Testis (tissue), 3 donors: Measurements from ENCODE around the gene POF1B. TPM values are rescaled to one million over a fixed set of nuclear protein-coding genes. Genes with fewer than 3 reads are reported as not detected.
"Not testable (repeated sequence)": the region's sequence is repeated elsewhere in the genome, so short reads cannot be mapped to it uniquely, and the experiment has no call there.

Source experiments
- DNase-seq: peaks from one replicate; pipeline ENCODE4 v3.0.0-alpha.2; 2019
- H3K27ac ChIP-seq, 2 donors: fragments of 200-600 bp; sonication (generic); one replicate each; pipeline ENCODE4 v1.5.1; 2019
- H3K27me3 ChIP-seq: fragments of 200-600 bp; sonication (generic); one replicate; pipeline ENCODE4 v1.5.1; 2019
- H3K36me3 ChIP-seq: fragments of 200-600 bp; sonication (generic); one replicate; pipeline ENCODE4 v1.5.1; 2017; ENCODE audit warnings: low read depth; ENCODE audit errors: missing control alignments
- H3K4me1 ChIP-seq: fragments of 200-600 bp; sonication (generic); one replicate; pipeline ENCODE4 v1.5.1; 2019
- H3K4me3 ChIP-seq, 2 donors: fragments of 200-600 bp; sonication (generic); one replicate each; pipeline ENCODE4 v1.5.1; 2017 to 2019
- H3K9me3 ChIP-seq: fragments of 200-600 bp; sonication (generic); one replicate; pipeline ENCODE4 v1.5.1; 2017
- CTCF ChIP-seq, 3 experiments: fragments of 450-650 bp in 2 of 3; fragments of 200-600 bp in 1 of 3; sonication (generic) in 1 of 3; IDR thresholded peaks; one replicate each; pipeline ENCODE4 v1.5.1; 2016 to 2019; ENCODE audit warnings: antibody characterized with exemption in 3 of 3, mild to moderate bottlenecking in 2 of 3, moderate library complexity in 1 of 3
- POLR2A ChIP-seq: fragments of 450-650 bp; IDR thresholded peaks from one replicate; pipeline ENCODE4 v1.6.1; 2017; ENCODE audit warnings: antibody characterized with exemption, mild to moderate bottlenecking, moderate library complexity
- WGBS, 2 donors: methylation state at CpG; one replicate each; pipeline ENCODE4 v1.1.5; 2018; 5-methylcytosine and 5-hydroxymethylcytosine counted together
- intact Hi-C: fragments of 100-400 bp; cut with DNase I; formaldehyde crosslinking; loops from one replicate; pipeline ENCODE4 v1.15.1; 2023; ENCODE audit warnings: low total_unique reads
- polyA plus RNA-seq: library from polyadenylated mRNA; stranded (reverse); fragments of 350-450 nt; fragmentation: Illumina TruSeq; extraction: RNeasy Lipid Tissue Mini Kit (QIAGEN cat#74804); gene quantifications from one replicate; pipeline ENCODE4 v1.2.3, GENCODE V29; 2014; ENCODE audit warnings: low read depth, low replicate concordance; ENCODE audit not compliant: insufficient read depth
- total RNA-seq, 2 donors: library from RNA; depleted of rRNA; stranded (reverse); fragments of >200 nt; gene quantifications; one replicate each; pipeline ENCODE4 v1.2.3, GENCODE V29; 2016

Gene POF1B
- total and polyA plus RNA-seq, 3 donors from 2014 or later, result 0.25 to 0.36 (median 0.31) TPM

GRCh38 chrX:85326234-85327059 is 53.0 kb downstream of the POF1B start:
- Histone ChIP-seq H3K9me3 (no peaks in the 10 kb centered on the region), H3K4me3 (no peak overlapping the region), H3K27ac (no peak overlapping the region), H3K36me3 (no peaks in the 10 kb centered on the region), H3K27me3 (no peaks in the 10 kb centered on the region), H3K4me1 (no peaks in the 10 kb centered on the region)
- DNase-seq, result no peak
- TF ChIP-seq POLR2A (no peak), CTCF (IDR thresholded peaks at IDR 0.05) (no peak)
- 76% methylated on average over 19 of the region's 29 CpGs; no CpG with 5 or more reads in 1 of the 2 donors for WGBS, 2 donors
- intact Hi-C loops, result no loop called here

GRCh38 chrX:85311348-85311747 is 68.1 kb downstream of the POF1B start:
- H3K27ac ChIP-seq, H3K36me3 ChIP-seq, intact Hi-C loops, H3K4me3 ChIP-seq, H3K9me3 ChIP-seq, DNase-seq, H3K27me3 ChIP-seq, H3K4me1 ChIP-seq: not testable (repeated sequence)
- 92 to 93% methylated on average over 2 of the region's 2 CpGs for WGBS, 2 donors

GRCh38 chrX:85309717-85310116 is 69.7 kb downstream of the POF1B start:
- Histone ChIP-seq H3K9me3 (no peaks in the 10 kb centered on the region), H3K27ac (no peak overlapping the region), H3K4me1 (no peaks in the 10 kb centered on the region), H3K4me3 (no peak overlapping the region), H3K27me3 (no peaks in the 10 kb centered on the region), H3K36me3 (no peaks in the 10 kb centered on the region)
- 68 to 85% methylated on average over 2 of the region's 2 CpGs for WGBS, 2 donors
- intact Hi-C loops, result no loop called here
- TF ChIP-seq CTCF (IDR thresholded peaks at IDR 0.05) (no peak), POLR2A (no peak)
- DNase-seq, result no peak

DNA sequence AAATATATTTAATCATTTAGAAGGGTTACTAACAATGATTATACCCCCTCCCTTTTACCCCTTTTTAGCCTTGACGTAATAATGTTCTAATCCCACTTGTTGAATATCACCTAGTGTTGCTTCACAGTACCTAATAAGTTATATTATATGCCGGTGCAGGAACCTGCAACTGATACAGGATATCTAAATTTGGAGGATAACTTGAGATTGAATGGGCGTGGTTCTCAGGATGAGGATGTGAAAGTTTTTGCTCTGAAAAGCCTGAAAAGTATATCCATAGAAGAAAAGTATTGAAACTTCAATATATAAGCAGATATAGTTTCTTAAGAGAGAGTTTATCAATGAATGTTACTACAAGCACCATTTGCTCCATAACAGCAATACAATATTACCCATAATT is 75.9 kb downstream of the POF1B start:
- Histone ChIP-seq H3K27ac (no peak overlapping the region), H3K36me3 (no peaks in the 10 kb centered on the region), H3K27me3 (no peaks in the 10 kb centered on the region), H3K4me1 (no peaks in the 10 kb centered on the region), H3K4me3 (no peak overlapping the region), H3K9me3 (no peaks in the 10 kb centered on the region)
- no peak for TF ChIP-seq POLR2A
- no peak for TF ChIP-seq CTCF (IDR thresholded peaks at IDR 0.05)
- intact Hi-C loops, result no loop called here
- 81 to 97% methylated on average over 3 of the region's 3 CpGs for WGBS, 2 donors
- DNase-seq, result no peak

DNA sequence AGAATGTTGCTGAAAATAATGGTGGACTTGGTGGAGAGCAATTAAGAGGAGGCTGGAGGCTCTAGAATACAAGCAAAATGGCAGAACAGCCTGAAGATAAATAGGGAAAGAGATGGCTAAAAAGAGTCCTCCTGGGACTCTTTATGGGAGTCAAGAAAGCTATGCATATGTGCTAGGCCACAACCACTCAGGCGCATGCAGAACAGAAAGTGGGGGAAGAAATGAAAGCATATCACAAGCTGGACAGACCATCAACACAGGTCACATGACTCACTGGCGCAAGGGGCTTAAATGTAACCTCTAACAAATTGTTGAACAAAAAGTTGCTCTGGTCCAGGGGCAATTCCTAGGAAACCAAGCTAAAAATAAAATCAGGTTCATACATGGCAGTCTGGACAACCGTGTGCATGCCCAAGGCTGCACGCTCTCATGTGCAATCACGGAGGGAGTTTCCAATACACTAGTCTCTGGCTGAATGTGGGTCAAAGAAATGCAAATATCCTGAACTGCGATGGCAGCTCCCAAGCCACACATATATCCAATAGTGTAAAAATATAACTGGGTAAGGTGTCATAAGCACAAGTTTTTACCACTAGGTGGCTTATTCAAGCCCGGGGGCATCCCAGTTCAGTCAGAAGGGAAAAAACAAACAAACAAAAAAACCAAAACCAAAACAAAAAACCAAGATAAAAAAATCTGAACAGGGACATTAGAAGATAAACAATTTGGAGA is 90.3 kb downstream of the POF1B start:
- Histone ChIP-seq H3K27ac (no peak overlapping the region), H3K27me3 (no peaks in the 10 kb centered on the region), H3K4me1 (no peaks in the 10 kb centered on the region), H3K9me3 (no peaks in the 10 kb centered on the region), H3K36me3 (no peaks in the 10 kb centered on the region), H3K4me3 (no peak overlapping the region)
- intact Hi-C loops, result no loop called here
- TF ChIP-seq POLR2A (no peak), CTCF (IDR thresholded peaks at IDR 0.05) (no peak)
- DNase-seq, result no peak
- WGBS, 2 donors, result 52 to 79% methylated on average over 6 to 7 of the region's 7 CpGs

DNA sequence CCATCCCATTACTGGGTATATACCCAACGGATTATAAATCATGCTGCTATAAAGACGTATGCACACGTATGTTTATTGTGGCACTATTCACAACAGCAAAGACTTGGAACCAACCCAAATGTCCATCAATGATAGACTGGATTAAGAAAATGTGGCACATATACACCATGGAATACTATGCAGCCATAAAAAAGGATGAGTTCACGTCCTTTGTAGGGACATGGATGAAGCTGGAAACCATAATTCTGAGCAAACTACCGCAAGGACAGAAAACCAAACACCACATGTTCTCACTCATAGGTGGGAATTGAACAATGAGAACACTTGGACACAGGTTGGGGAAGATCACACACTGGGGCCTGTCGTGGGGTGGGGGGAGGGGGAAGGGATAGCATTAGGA is 94.2 kb downstream of the POF1B start:
- H3K9me3 ChIP-seq, intact Hi-C loops: not testable (repeated sequence)
- WGBS, 2 donors, result 93 to 100% methylated on average over 3 to 6 of the region's 6 CpGs

More for the DNA sequence above, 94.2 kb downstream of the POF1B start:
- not testable (repeated sequence) for DNase-seq, H3K27ac ChIP-seq, H3K36me3 ChIP-seq, H3K4me1 ChIP-seq, H3K4me3 ChIP-seq, H3K27me3 ChIP-seq
